H9 (cell line): ENCODE measurements around the gene GABBR2. TPM values are rescaled to one million over a fixed set of nuclear protein-coding genes. Genes with fewer than 3 reads are reported as not detected.
"Not testable (repeated sequence)": the region's sequence is repeated elsewhere in the genome, so short reads cannot be mapped to it uniquely, and the experiment has no call there.

Experiments
- DNase-seq: peaks from one replicate; pipeline ENCODE4 v3.0.0-alpha.2; 2017
- H2AFZ ChIP-seq: one replicate; pipeline ENCODE4 v1.6.1; 2013; ENCODE audit warnings: mild to moderate bottlenecking, low read length, control low read depth, moderate library complexity
- H2AK5ac ChIP-seq: 2 replicates; pipeline ENCODE4 v1.6.1; 2013; ENCODE audit warnings: low read length, control low read depth, mixed read lengths; ENCODE audit not compliant: insufficient read length
- H2BK120ac ChIP-seq: one replicate; pipeline ENCODE4 v1.6.1; 2013; ENCODE audit warnings: low read depth, mild to moderate bottlenecking, low read length, control low read depth, inconsistent platforms; ENCODE audit not compliant: poor library complexity, severe bottlenecking
- H2BK12ac ChIP-seq: 2 replicates; pipeline ENCODE4 v1.6.1; 2013; ENCODE audit warnings: low read length, control low read depth, mixed read lengths, low read depth; ENCODE audit not compliant: insufficient read length
- H2BK15ac ChIP-seq: 2 replicates; pipeline ENCODE4 v1.6.1; 2013; ENCODE audit warnings: low read depth, low read length, control low read depth
- H2BK20ac ChIP-seq: one replicate; pipeline ENCODE4 v1.6.1; 2013; ENCODE audit warnings: low read depth, mild to moderate bottlenecking, low read length, control low read depth, inconsistent platforms; ENCODE audit not compliant: poor library complexity, severe bottlenecking
- H2BK5ac ChIP-seq: 2 replicates; pipeline ENCODE4 v1.6.1; 2013; ENCODE audit warnings: low read length, control low read depth, mixed read lengths; ENCODE audit not compliant: insufficient read length
- H3K14ac ChIP-seq: 2 replicates; pipeline ENCODE4 v1.6.1; 2013; ENCODE audit warnings: low read length, control low read depth; ENCODE audit not compliant: insufficient read depth
- H3K18ac ChIP-seq: 2 replicates; pipeline ENCODE4 v1.6.1; 2013; ENCODE audit warnings: low read depth, mild to moderate bottlenecking, mixed read lengths, low read length, control low read depth; ENCODE audit not compliant: insufficient read length
- H3K23ac ChIP-seq: 2 replicates; pipeline ENCODE4 v1.6.1; 2013; ENCODE audit warnings: low read length, control low read depth, mixed read lengths, low read depth; ENCODE audit not compliant: insufficient read length
- H3K23me2 ChIP-seq: 2 replicates; pipeline ENCODE4 v1.6.1; 2013; ENCODE audit warnings: low read depth, mild to moderate bottlenecking, mixed read lengths, low read length, control low read depth; ENCODE audit not compliant: insufficient read length, poor library complexity, severe bottlenecking
- H3K27ac ChIP-seq: 2 replicates; pipeline ENCODE4 v1.5.1; 2013; ENCODE audit warnings: low read length, control low read depth, mixed read lengths, low read depth; ENCODE audit not compliant: insufficient read length
- H3K27me3 ChIP-seq: 2 replicates; pipeline ENCODE4 v1.6.1; 2013; ENCODE audit warnings: low read length, control low read depth, inconsistent platforms; ENCODE audit not compliant: insufficient read depth
- H3K4ac ChIP-seq: 2 replicates; pipeline ENCODE4 v1.6.1; 2013; ENCODE audit warnings: low read depth, mild to moderate bottlenecking, control low read depth, inconsistent platforms, low read length, moderate library complexity
- H3K4me1 ChIP-seq: 2 replicates; pipeline ENCODE4 v1.6.1; 2013; ENCODE audit warnings: low read length, control low read depth, inconsistent platforms; ENCODE audit not compliant: insufficient read depth
- H3K4me2 ChIP-seq: 2 replicates; pipeline ENCODE4 v1.6.1; 2013; ENCODE audit warnings: low read length, control low read depth, mixed read lengths; ENCODE audit not compliant: insufficient read length, insufficient read depth
- H3K56ac ChIP-seq: 2 replicates; pipeline ENCODE4 v1.6.1; 2013; ENCODE audit warnings: low read depth, mild to moderate bottlenecking, mixed read lengths, low read length, control low read depth; ENCODE audit not compliant: insufficient read length
- H3K79me1 ChIP-seq: 2 replicates; pipeline ENCODE4 v1.6.1; 2013; ENCODE audit warnings: low read depth, mild to moderate bottlenecking, moderate library complexity, low read length, control low read depth, inconsistent platforms; ENCODE audit not compliant: insufficient read depth, poor library complexity, severe bottlenecking
- H3K79me2 ChIP-seq: 2 replicates; pipeline ENCODE4 v1.6.1; 2013; ENCODE audit warnings: low read length, control low read depth, inconsistent platforms; ENCODE audit not compliant: insufficient read depth
- H3K9ac ChIP-seq: 2 replicates; pipeline ENCODE4 v1.6.1; 2013; ENCODE audit warnings: low read length, control low read depth, mixed read lengths; ENCODE audit not compliant: insufficient read length; ENCODE audit errors: extremely low read depth
- H3K9me3 ChIP-seq: one replicate; pipeline ENCODE4 v1.6.1; 2013; ENCODE audit warnings: low read depth, low read length, inconsistent platforms; ENCODE audit not compliant: control insufficient read depth
- H3T11ph ChIP-seq: one replicate; pipeline ENCODE4 v1.6.1; 2013; ENCODE audit warnings: mild to moderate bottlenecking, low read length, control low read depth, inconsistent platforms
- H4K20me1 ChIP-seq: one replicate; pipeline ENCODE4 v1.6.1; 2013; ENCODE audit not compliant: control insufficient read depth, insufficient read length, insufficient read depth
- H4K5ac ChIP-seq: 2 replicates; pipeline ENCODE4 v1.6.1; 2013; ENCODE audit warnings: low read depth, mild to moderate bottlenecking, mixed read lengths, low read length, control low read depth; ENCODE audit not compliant: insufficient read length
- H4K8ac ChIP-seq: replicated peaks from 2 replicates; pipeline ENCODE4 v1.6.1; 2013; ENCODE audit warnings: low read length, control low read depth, mixed read lengths, low read depth; ENCODE audit not compliant: insufficient read length
- H4K91ac ChIP-seq: 2 replicates; pipeline ENCODE4 v1.6.1; 2013; ENCODE audit warnings: low read depth, mild to moderate bottlenecking, moderate library complexity, mixed read lengths, low read length, control low read depth; ENCODE audit not compliant: insufficient read length
- H3K27ac Mint-ChIP-seq, 3 experiments: 2 replicates in 2 of 3; 3 replicates in 1 of 3; pipeline ENCODE4 v1.8.0; 2020 to 2021; ENCODE audit warnings: mixed read lengths in 3 of 3, mild to moderate bottlenecking in 1 of 3, moderate library complexity in 1 of 3
- H3K27me3 Mint-ChIP-seq: 2 replicates; pipeline ENCODE4 v1.8.0; 2021; ENCODE audit warnings: low read depth, mild to moderate bottlenecking, moderate library complexity, mixed read lengths
- H3K36me3 Mint-ChIP-seq, 3 experiments: 2 replicates in 2 of 3; 3 replicates in 1 of 3; pipeline ENCODE4 v1.8.0; 2020 to 2021; ENCODE audit warnings: low read depth in 3 of 3, mixed read lengths in 3 of 3; ENCODE audit not compliant: insufficient read depth in 1 of 3
- H3K4me1 Mint-ChIP-seq, 2 experiments: 2 replicates each; pipeline ENCODE4 v1.8.0; 2020; ENCODE audit warnings: mixed read lengths in 2 of 2
- H3K4me3 Mint-ChIP-seq, 2 experiments: 2 replicates in 1 of 2; 3 replicates in 1 of 2; pipeline ENCODE4 v1.8.0; 2020 to 2021; ENCODE audit warnings: mild to moderate bottlenecking in 2 of 2, mixed read lengths in 2 of 2, moderate library complexity in 1 of 2
- H3K9me3 Mint-ChIP-seq, 2 experiments: 2 replicates in 1 of 2; 3 replicates in 1 of 2; pipeline ENCODE4 v1.8.0; 2020; ENCODE audit warnings: mild to moderate bottlenecking in 2 of 2, mixed read lengths in 2 of 2, moderate library complexity in 1 of 2
- WGBS: extraction: QIAGEN DNeasy Blood & Tissue Kit; methylation state at CpG from one replicate; pipeline ENCODE4 v1.1.7; 2013; ENCODE audit warnings: missing lambda C conversion rate, low lambda C conversion rate, mixed read lengths; ENCODE audit not compliant: insufficient read length; ENCODE audit errors: extremely low coverage; 5-methylcytosine and 5-hydroxymethylcytosine counted together
- total RNA-seq: library from RNA; stranded (reverse); gene quantifications from 2 replicates; pipeline ENCODE4 v1.2.1, GENCODE V29; 2021

GABBR2 gene
- total RNA-seq, 1 experiment from 2014 or later = 0.66 TPM

- not testable (repeated sequence) for H3K9ac ChIP-seq, H3K23ac ChIP-seq, H2BK120ac ChIP-seq, H3K4me1 ChIP-seq, H3K27me3 Mint-ChIP-seq, H2BK20ac ChIP-seq, H4K20me1 ChIP-seq, H2BK5ac ChIP-seq, H3K9me3 ChIP-seq, H3K23me2 ChIP-seq, H3K27me3 ChIP-seq, H3K4me3 Mint-ChIP-seq, H4K5ac ChIP-seq, H3K79me2 ChIP-seq, H4K91ac ChIP-seq, H2AFZ ChIP-seq, H2AK5ac ChIP-seq, H4K8ac ChIP-seq, H3T11ph ChIP-seq, H3K18ac ChIP-seq, H3K9me3 Mint-ChIP-seq, H3K14ac ChIP-seq, H3K79me1 ChIP-seq, H3K4ac ChIP-seq, H3K56ac ChIP-seq, H2BK12ac ChIP-seq, H3K27ac ChIP-seq, DNase-seq, H2BK15ac ChIP-seq, H3K36me3 Mint-ChIP-seq, H3K4me2 ChIP-seq
- no CpG with 5 or more reads among the region's 10 CpGs for WGBS
- peaks cover 55 to 67% of the 10 kb centered on the region in 2 experiments for H3K4me1 Mint-ChIP-seq
- H3K27ac Mint-ChIP-seq = peak overlapping the region in 2 of 3 experiments; percentile 2 to 10; a peak in 2 of 7 replicates
Observed at GRCh38 chr9:98269652-98270051, 439.1 kb downstream of the GABBR2 start.

- not testable (repeated sequence) for H2AK5ac ChIP-seq, H3K9me3 Mint-ChIP-seq, H4K5ac ChIP-seq, H2BK5ac ChIP-seq, H4K8ac ChIP-seq, H3K27me3 ChIP-seq, H2BK12ac ChIP-seq, H4K91ac ChIP-seq, H3K27me3 Mint-ChIP-seq, H3K36me3 Mint-ChIP-seq, H4K20me1 ChIP-seq, H2AFZ ChIP-seq, DNase-seq, H3K79me2 ChIP-seq, H3K9me3 ChIP-seq, H3K27ac ChIP-seq, H3K18ac ChIP-seq, H3K56ac ChIP-seq, H3K79me1 ChIP-seq, H3K4me1 ChIP-seq, H3K4me2 ChIP-seq, H3K9ac ChIP-seq, H2BK120ac ChIP-seq, H3K14ac ChIP-seq, H3K23me2 ChIP-seq, H2BK15ac ChIP-seq, H3T11ph ChIP-seq, H3K23ac ChIP-seq, H2BK20ac ChIP-seq, H3K27ac Mint-ChIP-seq, H3K4me3 Mint-ChIP-seq, H3K4ac ChIP-seq
- no CpG with 5 or more reads among the region's 8 CpGs for WGBS
- H3K4me1 Mint-ChIP-seq = peaks cover 50 to 67% of the 10 kb centered on the region in 2 experiments
Observed at GRCh38 chr9:98267556-98267955, 441.2 kb downstream of the GABBR2 start.
